ENCODE data around the gene BAZ2B. TPM values are rescaled to one million over a fixed set of nuclear protein-coding genes. Genes with fewer than 3 reads are reported as not detected.

Gene BAZ2B
- total RNA-seq, 1 donor from 2014 or later, result 76.2 TPM

- Histone ChIP-seq H3K9ac (ENCODE audit: low read depth in 1 of 3, low read length in 3 of 3) (peak overlapping the region; percentile 57 to 82 (median 66)), H3K27me3 (ENCODE audit: control insufficient read depth in 3 of 3, insufficient read depth in 3 of 3, low read length in 3 of 3) (no peaks in the 10 kb centered on the region), H3K9me3 (ENCODE audit: control insufficient read depth in 3 of 3, low read length in 3 of 3) (no peaks in the 10 kb centered on the region), H3K27ac (ENCODE audit: low read depth, low read length) (peak overlapping the region; percentile 57), H3K36me3 (ENCODE audit: control insufficient read depth in 3 of 3, insufficient read depth in 3 of 3, low read length in 3 of 3) (no peaks in the 10 kb centered on the region), H3K4me1 (ENCODE audit: control insufficient read depth in 3 of 3, insufficient read depth in 3 of 3, low read length in 3 of 3) (peaks cover 0 to 7% (median 6%) of the 10 kb centered on the region in 3 donors), H3K4me3 (ENCODE audit: low read length in 3 of 3) (peak overlapping the region; percentile 60 to 76 (median 61))
These were observed 100.0 kb downstream of the BAZ2B start for GRCh38 chr2:159516241-159516758.

- Histone ChIP-seq H3K9me3 (ENCODE audit: control insufficient read depth in 3 of 3, low read length in 3 of 3) (no peaks in the 10 kb centered on the region), H3K36me3 (ENCODE audit: control insufficient read depth in 3 of 3, insufficient read depth in 3 of 3, low read length in 3 of 3) (no peaks in the 10 kb centered on the region), H3K4me3 (ENCODE audit: low read length in 3 of 3) (peak overlapping the region; percentile 10 to 76 (median 60)), H3K4me1 (ENCODE audit: control insufficient read depth in 3 of 3, insufficient read depth in 3 of 3, low read length in 3 of 3) (peaks cover 0 to 7% (median 6%) of the 10 kb centered on the region in 3 donors), H3K9ac (ENCODE audit: low read depth in 1 of 3, low read length in 3 of 3) (peak overlapping the region; percentile 18 to 82 (median 25)), H3K27me3 (ENCODE audit: control insufficient read depth in 3 of 3, insufficient read depth in 3 of 3, low read length in 3 of 3) (no peaks in the 10 kb centered on the region), H3K27ac (ENCODE audit: low read depth, low read length) (no peak overlapping the region)
These were observed 100.9 kb downstream of the BAZ2B start for GRCh38 chr2:159515441-159515840.

DNA sequence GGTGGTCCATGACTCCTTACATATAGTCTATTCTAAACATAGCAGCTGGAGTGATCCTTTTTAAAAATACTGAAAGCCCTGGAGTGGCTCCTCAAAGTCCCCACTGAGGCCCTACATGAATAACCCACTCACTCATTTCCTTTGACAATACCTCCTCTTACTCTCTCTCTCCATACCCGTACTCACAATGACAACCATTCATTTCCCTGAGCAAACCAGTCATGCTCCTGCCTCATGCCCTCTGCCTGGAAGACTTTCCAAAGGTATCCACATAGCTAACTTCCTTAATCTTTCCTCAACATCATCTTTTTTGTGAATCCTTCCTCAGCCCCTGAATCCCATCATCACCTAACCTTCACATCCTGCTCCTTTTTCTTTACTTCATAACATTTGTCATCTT is 102.6 kb downstream of the BAZ2B start:
- peaks cover 0 to 7% (median 6%) of the 10 kb centered on the region in 3 donors for H3K4me1 ChIP-seq (ENCODE audit: control insufficient read depth in 3 of 3, insufficient read depth in 3 of 3, low read length in 3 of 3)
- H3K9me3 ChIP-seq (ENCODE audit: control insufficient read depth in 3 of 3, low read length in 3 of 3), result no peaks in the 10 kb centered on the region
- no peaks in the 10 kb centered on the region for H3K27me3 ChIP-seq (ENCODE audit: control insufficient read depth in 3 of 3, insufficient read depth in 3 of 3, low read length in 3 of 3)
- no peaks in the 10 kb centered on the region for H3K36me3 ChIP-seq (ENCODE audit: control insufficient read depth in 3 of 3, insufficient read depth in 3 of 3, low read length in 3 of 3)
- H3K9ac ChIP-seq (ENCODE audit: low read depth in 1 of 3, low read length in 3 of 3), result no peak overlapping the region
- no peak overlapping the region for H3K4me3 ChIP-seq (ENCODE audit: low read length in 3 of 3)
- no peak overlapping the region for H3K27ac ChIP-seq (ENCODE audit: low read depth, low read length)

GRCh38 chr2:159508140-159508539 is 108.2 kb downstream of the BAZ2B start:
- H3K9ac ChIP-seq (ENCODE audit: low read depth in 1 of 3, low read length in 3 of 3), result no peak overlapping the region

DNA sequence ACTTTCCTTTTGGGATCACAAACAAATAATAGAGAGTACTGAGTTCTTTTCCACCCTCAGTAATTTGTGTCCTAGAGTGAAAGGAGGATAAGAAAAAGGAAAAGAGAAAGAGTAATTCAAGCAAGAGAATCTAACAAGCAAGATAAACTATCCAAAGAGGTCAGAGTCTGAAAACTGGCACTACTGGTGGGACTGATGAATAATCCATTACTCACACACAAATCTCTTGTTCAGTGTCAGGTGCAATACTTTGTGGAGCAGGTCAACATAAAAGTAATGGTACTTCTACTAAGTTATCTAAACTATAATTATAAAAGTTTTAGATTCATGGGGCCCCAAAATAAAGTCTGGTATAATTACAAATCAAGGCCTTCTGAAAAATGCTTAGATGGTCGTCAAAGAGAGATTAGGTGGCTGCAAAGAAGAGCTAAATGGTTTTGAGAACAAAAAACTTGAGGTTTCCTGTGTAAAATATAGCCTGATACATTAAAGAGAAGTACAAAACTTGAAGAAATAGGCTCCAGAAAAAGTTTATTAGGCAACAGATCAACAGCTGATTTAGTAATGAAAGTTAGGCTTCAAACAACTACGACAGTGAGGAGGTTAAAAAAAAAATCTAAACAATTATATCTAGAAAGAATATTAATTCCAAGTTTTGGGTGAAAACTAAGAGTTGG is 109.4 kb downstream of the BAZ2B start:
- no peak overlapping the region for H3K27ac ChIP-seq (ENCODE audit: low read depth, low read length)
- no peak overlapping the region for H3K4me3 ChIP-seq (ENCODE audit: low read length in 3 of 3)
- no peak overlapping the region for H3K9ac ChIP-seq (ENCODE audit: low read depth in 1 of 3, low read length in 3 of 3)
- no peaks in the 10 kb centered on the region for H3K27me3 ChIP-seq (ENCODE audit: control insufficient read depth in 3 of 3, insufficient read depth in 3 of 3, low read length in 3 of 3)
- H3K4me1 ChIP-seq (ENCODE audit: control insufficient read depth in 3 of 3, insufficient read depth in 3 of 3, low read length in 3 of 3), result no peaks in the 10 kb centered on the region
- no peaks in the 10 kb centered on the region for H3K9me3 ChIP-seq (ENCODE audit: control insufficient read depth in 3 of 3, low read length in 3 of 3)
- H3K36me3 ChIP-seq (ENCODE audit: control insufficient read depth in 3 of 3, insufficient read depth in 3 of 3, low read length in 3 of 3), result no peaks in the 10 kb centered on the region

More at GRCh38 chr2:159508140-159508539, 108.2 kb downstream of the BAZ2B start:
- Histone ChIP-seq H3K36me3 (ENCODE audit: control insufficient read depth in 3 of 3, insufficient read depth in 3 of 3, low read length in 3 of 3) (no peaks in the 10 kb centered on the region), H3K4me3 (ENCODE audit: low read length in 3 of 3) (no peak overlapping the region), H3K27me3 (ENCODE audit: control insufficient read depth in 3 of 3, insufficient read depth in 3 of 3, low read length in 3 of 3) (no peaks in the 10 kb centered on the region), H3K4me1 (ENCODE audit: control insufficient read depth in 3 of 3, insufficient read depth in 3 of 3, low read length in 3 of 3) (no peaks in the 10 kb centered on the region), H3K27ac (ENCODE audit: low read depth, low read length) (no peak overlapping the region), H3K9me3 (ENCODE audit: control insufficient read depth in 3 of 3, low read length in 3 of 3) (no peaks in the 10 kb centered on the region)

DNA sequence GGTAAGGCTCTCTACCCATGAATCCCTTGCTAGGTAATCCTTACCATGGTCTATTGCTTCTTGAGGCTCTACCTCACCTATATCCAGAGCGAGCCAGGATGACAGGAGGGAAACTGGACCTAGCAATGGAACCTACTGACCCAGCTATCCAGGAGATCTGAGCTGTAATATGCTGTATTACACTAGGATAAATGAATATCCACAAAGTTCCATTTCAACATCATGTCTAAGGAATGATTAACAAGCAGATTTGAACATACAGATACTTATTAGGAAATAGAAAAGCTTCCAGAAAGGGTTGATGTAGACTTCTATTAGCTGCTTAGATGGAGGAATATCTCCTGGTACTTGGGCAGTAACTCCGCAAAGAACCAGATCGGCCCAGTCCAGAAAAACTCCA is 110.1 kb downstream of the BAZ2B start:
- Histone ChIP-seq H3K27ac (ENCODE audit: low read depth, low read length) (no peak overlapping the region), H3K27me3 (ENCODE audit: control insufficient read depth in 3 of 3, insufficient read depth in 3 of 3, low read length in 3 of 3) (no peaks in the 10 kb centered on the region), H3K36me3 (ENCODE audit: control insufficient read depth in 3 of 3, insufficient read depth in 3 of 3, low read length in 3 of 3) (no peaks in the 10 kb centered on the region), H3K9ac (ENCODE audit: low read depth in 1 of 3, low read length in 3 of 3) (no peak overlapping the region), H3K9me3 (ENCODE audit: control insufficient read depth in 3 of 3, low read length in 3 of 3) (no peaks in the 10 kb centered on the region), H3K4me3 (ENCODE audit: low read length in 3 of 3) (no peak overlapping the region), H3K4me1 (ENCODE audit: control insufficient read depth in 3 of 3, insufficient read depth in 3 of 3, low read length in 3 of 3) (no peaks in the 10 kb centered on the region)

- Histone ChIP-seq H3K27ac (ENCODE audit: low read depth, low read length) (no peak overlapping the region), H3K9me3 (ENCODE audit: control insufficient read depth in 3 of 3, low read length in 3 of 3) (no peaks in the 10 kb centered on the region), H3K4me1 (ENCODE audit: control insufficient read depth in 3 of 3, insufficient read depth in 3 of 3, low read length in 3 of 3) (no peaks in the 10 kb centered on the region), H3K9ac (ENCODE audit: low read depth in 1 of 3, low read length in 3 of 3) (no peak overlapping the region), H3K36me3 (ENCODE audit: control insufficient read depth in 3 of 3, insufficient read depth in 3 of 3, low read length in 3 of 3) (peaks cover 0 to 1% (median 0%) of the 10 kb centered on the region in 3 donors), H3K4me3 (ENCODE audit: low read length in 3 of 3) (no peak overlapping the region), H3K27me3 (ENCODE audit: control insufficient read depth in 3 of 3, insufficient read depth in 3 of 3, low read length in 3 of 3) (no peaks in the 10 kb centered on the region)
These were observed 111.2 kb downstream of the BAZ2B start for GRCh38 chr2:159505196-159505595.

GRCh38 chr2:159501743-159502142 is 114.6 kb downstream of the BAZ2B start:
- H3K9me3 ChIP-seq (ENCODE audit: control insufficient read depth in 3 of 3, low read length in 3 of 3), result no peaks in the 10 kb centered on the region
- no peak overlapping the region for H3K4me3 ChIP-seq (ENCODE audit: low read length in 3 of 3)
- peaks cover 0 to 2% (median 0%) of the 10 kb centered on the region in 3 donors for H3K36me3 ChIP-seq (ENCODE audit: control insufficient read depth in 3 of 3, insufficient read depth in 3 of 3, low read length in 3 of 3)
- no peak overlapping the region for H3K27ac ChIP-seq (ENCODE audit: low read depth, low read length)
- H3K9ac ChIP-seq (ENCODE audit: low read depth in 1 of 3, low read length in 3 of 3), result no peak overlapping the region
- no peaks in the 10 kb centered on the region for H3K27me3 ChIP-seq (ENCODE audit: control insufficient read depth in 3 of 3, insufficient read depth in 3 of 3, low read length in 3 of 3)
- H3K4me1 ChIP-seq (ENCODE audit: control insufficient read depth in 3 of 3, insufficient read depth in 3 of 3, low read length in 3 of 3), result no peaks in the 10 kb centered on the region

DNA sequence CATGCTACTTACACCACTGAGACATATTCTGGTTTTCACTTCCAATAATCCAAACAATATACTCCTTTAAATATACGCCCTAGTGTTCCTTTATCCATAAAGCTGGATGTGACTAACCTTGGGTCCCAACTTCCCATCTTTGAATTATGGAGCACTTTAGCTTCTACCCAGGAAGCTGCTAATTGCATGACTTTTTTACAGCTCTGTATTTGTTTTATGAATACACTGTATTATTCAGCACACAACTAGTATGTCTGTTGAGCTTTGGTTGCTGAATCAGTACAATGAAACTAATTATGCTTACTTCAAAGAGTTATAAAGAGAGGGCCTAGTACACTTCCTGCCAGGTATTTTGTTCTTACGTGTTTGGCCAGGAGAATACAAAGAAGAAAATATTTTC is 118.5 kb downstream of the BAZ2B start:
- Histone ChIP-seq H3K9me3 (ENCODE audit: control insufficient read depth in 3 of 3, low read length in 3 of 3) (no peaks in the 10 kb centered on the region), H3K4me3 (ENCODE audit: low read length in 3 of 3) (no peak overlapping the region), H3K4me1 (ENCODE audit: control insufficient read depth in 3 of 3, insufficient read depth in 3 of 3, low read length in 3 of 3) (no peaks in the 10 kb centered on the region), H3K27ac (ENCODE audit: low read depth, low read length) (peak overlapping the region; percentile 5), H3K27me3 (ENCODE audit: control insufficient read depth in 3 of 3, insufficient read depth in 3 of 3, low read length in 3 of 3) (no peaks in the 10 kb centered on the region), H3K9ac (ENCODE audit: low read depth in 1 of 3, low read length in 3 of 3) (no peak overlapping the region), H3K36me3 (ENCODE audit: control insufficient read depth in 3 of 3, insufficient read depth in 3 of 3, low read length in 3 of 3) (peaks cover 0 to 2% (median 0%) of the 10 kb centered on the region in 3 donors)

DNA sequence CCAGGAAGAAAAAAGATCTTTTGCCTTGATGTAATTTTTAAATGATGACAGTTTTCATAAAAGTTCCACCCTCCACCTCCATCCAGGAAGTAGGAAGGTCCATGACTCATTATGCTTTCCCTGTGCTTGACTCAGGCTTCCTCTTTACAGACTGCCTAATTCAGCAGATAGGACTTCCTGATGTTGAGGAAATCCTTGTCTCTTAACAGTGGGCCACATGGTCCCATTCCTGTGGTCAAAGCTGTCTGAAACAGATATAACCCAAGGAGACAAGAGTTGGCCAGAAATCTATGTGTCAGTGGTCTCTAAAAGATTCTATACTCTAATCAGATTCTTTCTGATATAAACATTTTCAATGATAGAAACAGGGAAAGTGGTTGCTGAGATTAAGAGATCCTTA is 119.1 kb downstream of the BAZ2B start:
- no peak overlapping the region for H3K9ac ChIP-seq (ENCODE audit: low read depth in 1 of 3, low read length in 3 of 3)
- peaks cover 0 to 2% (median 0%) of the 10 kb centered on the region in 3 donors for H3K36me3 ChIP-seq (ENCODE audit: control insufficient read depth in 3 of 3, insufficient read depth in 3 of 3, low read length in 3 of 3)
- no peaks in the 10 kb centered on the region for H3K9me3 ChIP-seq (ENCODE audit: control insufficient read depth in 3 of 3, low read length in 3 of 3)
- no peak overlapping the region for H3K4me3 ChIP-seq (ENCODE audit: low read length in 3 of 3)
- H3K4me1 ChIP-seq (ENCODE audit: control insufficient read depth in 3 of 3, insufficient read depth in 3 of 3, low read length in 3 of 3), result no peaks in the 10 kb centered on the region
- H3K27me3 ChIP-seq (ENCODE audit: control insufficient read depth in 3 of 3, insufficient read depth in 3 of 3, low read length in 3 of 3), result no peaks in the 10 kb centered on the region
- peak overlapping the region; percentile 5 for H3K27ac ChIP-seq (ENCODE audit: low read depth, low read length)
